GM23338 (cell line): Measurements from ENCODE around the gene SEM1. TPM values are rescaled to one million over a fixed set of nuclear protein-coding genes. Genes with fewer than 3 reads are reported as not detected.
"Not testable (repeated sequence)": the region's sequence is repeated elsewhere in the genome, so short reads cannot be mapped to it uniquely, and the experiment has no call there.

Source experiments
- ATAC-seq: fragments of 200-7000 bp; cut with Tn5 transposase; 3 replicates; pipeline ENCODE4 v1.9.1; 2020
- DNase-seq: peaks from one replicate; pipeline ENCODE4 v3.0.0-alpha.2; 2015; ENCODE audit warnings: low spot score
- H2AFZ ChIP-seq: fragments of 200-600 bp; sonication (generic); 2 replicates; pipeline ENCODE4 v1.8.0; 2016; ENCODE audit warnings: antibody characterized with exemption, mild to moderate bottlenecking, moderate library complexity
- H3F3A ChIP-seq: fragments of 200-600 bp; sonication (generic); replicated peaks from 2 replicates; pipeline ENCODE4 v1.8.0; 2017; ENCODE audit warnings: antibody characterized with exemption, mixed run types, low read depth
- H3K27ac ChIP-seq: fragments of 200-600 bp; sonication (generic); 2 replicates; pipeline ENCODE4 v1.6.1; 2016; ENCODE audit warnings: low read depth
- H3K27me3 ChIP-seq: fragments of 200-600 bp; sonication (generic); 2 replicates; pipeline ENCODE4 v1.8.0; 2016; ENCODE audit warnings: mild to moderate bottlenecking, mixed run types, moderate library complexity; ENCODE audit not compliant: insufficient read depth
- H3K36me3 ChIP-seq: fragments of 200-600 bp; sonication (generic); 2 replicates; pipeline ENCODE4 v1.8.0; 2016; ENCODE audit warnings: mild to moderate bottlenecking; ENCODE audit not compliant: insufficient read depth
- H3K4me1 ChIP-seq: fragments of 200-600 bp; sonication (generic); 2 replicates; pipeline ENCODE4 v1.8.0; 2016; ENCODE audit warnings: mild to moderate bottlenecking, moderate library complexity; ENCODE audit not compliant: insufficient read depth
- H3K4me2 ChIP-seq: fragments of 200-600 bp; sonication (generic); 2 replicates; pipeline ENCODE4 v1.7.1; 2017; ENCODE audit warnings: mixed run types
- H3K4me3 ChIP-seq: fragments of 200-600 bp; sonication (generic); 2 replicates; pipeline ENCODE4 v1.6.1; 2016; ENCODE audit warnings: mixed run types
- H3K79me2 ChIP-seq: fragments of 200-600 bp; sonication (generic); replicated peaks from 2 replicates; pipeline ENCODE4 v1.8.0; 2017; ENCODE audit warnings: mild to moderate bottlenecking; ENCODE audit not compliant: insufficient read depth
- H3K9me2 ChIP-seq: fragments of 200-600 bp; sonication (generic); 2 replicates; pipeline ENCODE4 v1.8.0; 2017; ENCODE audit not compliant: insufficient read depth
- H4K20me1 ChIP-seq: fragments of 200-600 bp; sonication (generic); replicated peaks from 2 replicates; pipeline ENCODE4 v1.8.0; 2017; ENCODE audit warnings: mild to moderate bottlenecking; ENCODE audit not compliant: insufficient read depth
- H3K27ac Mint-ChIP-seq: 2 replicates; pipeline ENCODE4 v1.8.0; 2020; ENCODE audit warnings: inconsistent platforms, mild to moderate bottlenecking, moderate library complexity, mixed read lengths
- H3K27me3 Mint-ChIP-seq: 3 replicates; pipeline ENCODE4 v1.8.0; 2022; ENCODE audit warnings: low read depth, mild to moderate bottlenecking, moderate library complexity, mixed read lengths, inconsistent platforms; ENCODE audit not compliant: insufficient read depth, poor library complexity
- H3K36me3 Mint-ChIP-seq: 3 replicates; pipeline ENCODE4 v1.8.0; 2021; ENCODE audit warnings: low read depth, mild to moderate bottlenecking, inconsistent platforms, moderate library complexity, mixed read lengths
- H3K4me1 Mint-ChIP-seq: 3 replicates; pipeline ENCODE4 v1.8.0; 2020; ENCODE audit warnings: mild to moderate bottlenecking, inconsistent platforms, mixed read lengths
- H3K4me3 Mint-ChIP-seq: 3 replicates; pipeline ENCODE4 v1.8.0; 2021; ENCODE audit warnings: moderate library complexity, mild to moderate bottlenecking, inconsistent platforms, mixed read lengths
- H3K9me3 Mint-ChIP-seq: 3 replicates; pipeline ENCODE4 v1.8.0; 2020; ENCODE audit warnings: moderate library complexity, mild to moderate bottlenecking, inconsistent platforms, mixed read lengths
- EZH2 ChIP-seq: fragments of 200-600 bp; sonication (generic); IDR thresholded peaks from one replicate; pipeline ENCODE4 v1.8.0; 2017; ENCODE audit warnings: antibody characterized with exemption, mild to moderate bottlenecking, low read depth; ENCODE audit not compliant: unreplicated experiment
- JUNB ChIP-seq: IDR thresholded peaks from one replicate; pipeline ENCODE4 v1.6.1; 2016; ENCODE audit warnings: antibody characterized with exemption; ENCODE audit not compliant: unreplicated experiment
- POLR2AphosphoS5 ChIP-seq: IDR thresholded peaks from 2 replicates; pipeline ENCODE4 v1.6.1; 2016; ENCODE audit warnings: antibody characterized with exemption, low read depth
- ZNF462 ChIP-seq: fragments of 250-450 bp; sonication (Bioruptor Pico); IDR thresholded peaks from 2 replicates; pipeline ENCODE4 v1.5.0; 2020; ENCODE audit warnings: mild to moderate bottlenecking, moderate library complexity
- polyA plus RNA-seq: library from polyadenylated mRNA; unstranded; fragments of >200 nt; fragmentation: Nextera tagmentation; extraction: Ambion mirVana; gene quantifications from 2 replicates; pipeline ENCODE4 v1.2.1, GENCODE V29; 2016
- total RNA-seq: library from RNA; depleted of rRNA; stranded (reverse); fragments of >200 nt; shearing (Covaris generic); gene quantifications from 2 replicates; pipeline ENCODE4 v1.2.3, GENCODE V29; 2014

SEM1 gene
- total and polyA plus RNA-seq, 2 experiments from 2014 or later: 71.7 to 1,042 TPM

DNA sequence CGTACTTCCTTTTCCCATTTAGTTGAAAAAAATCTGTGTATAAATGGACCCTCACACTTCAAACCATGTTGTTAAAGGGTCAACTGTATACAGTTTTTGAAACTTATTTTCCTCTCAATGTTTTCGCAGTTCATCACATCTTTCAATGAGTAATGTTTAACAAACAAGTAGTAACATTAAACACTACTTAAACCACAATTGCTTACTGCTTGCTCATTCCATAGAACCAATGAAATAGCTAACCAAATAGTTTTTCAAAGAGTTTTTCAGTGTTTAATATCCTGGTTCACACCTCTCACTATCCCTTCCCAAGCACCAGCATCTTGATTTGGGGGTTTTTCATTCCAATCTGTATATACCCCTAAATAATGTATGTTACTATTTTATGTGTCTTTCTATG, 9.1 kb downstream of the SEM1 start:
- Mint-ChIP-seq H3K9me3 (no peaks in the 10 kb centered on the region), H3K27ac (no peak overlapping the region), H3K27me3 (no peaks in the 10 kb centered on the region), H3K4me1 (no peaks in the 10 kb centered on the region), H3K36me3 (peaks cover 4% of the 10 kb centered on the region; the same call in 2 of the 3 replicates), H3K4me3 (no peak overlapping the region)
- Histone ChIP-seq H3K27me3 (no peaks in the 10 kb centered on the region), H3K4me2 (no peak overlapping the region), H2AFZ (no peak overlapping the region), H3K9me2 (no peaks in the 10 kb centered on the region), H3K4me3 (no peak overlapping the region), H3K27ac (no peak overlapping the region), H3K4me1 (no peaks in the 10 kb centered on the region), H3K79me2 (peaks cover 100% of the 10 kb centered on the region), H3K36me3 (no peaks in the 10 kb centered on the region), H4K20me1 (peaks cover 52% of the 10 kb centered on the region), H3F3A (no peaks in the 10 kb centered on the region)
- TF ChIP-seq JUNB: no peak
- TF ChIP-seq POLR2AphosphoS5: no peak
- no peak for DNase-seq
- no peak for ATAC-seq

GRCh38 chr7:96699219-96699871, 10.3 kb downstream of the SEM1 start:
- Mint-ChIP-seq H3K9me3 (no peaks in the 10 kb centered on the region), H3K4me1 (no peaks in the 10 kb centered on the region), H3K36me3 (peaks cover 4% of the 10 kb centered on the region; the same call in 2 of the 3 replicates), H3K27me3 (no peaks in the 10 kb centered on the region), H3K27ac (no peak overlapping the region), H3K4me3 (no peak overlapping the region)
- Histone ChIP-seq H3K27me3 (no peaks in the 10 kb centered on the region), H3F3A (no peaks in the 10 kb centered on the region), H3K27ac (no peak overlapping the region), H3K4me2 (no peak overlapping the region), H3K4me1 (no peaks in the 10 kb centered on the region), H3K4me3 (no peak overlapping the region), H3K36me3 (no peaks in the 10 kb centered on the region), H2AFZ (no peak overlapping the region), H4K20me1 (peaks cover 40% of the 10 kb centered on the region), H3K9me2 (no peaks in the 10 kb centered on the region), H3K79me2 (peaks cover 100% of the 10 kb centered on the region)
- ATAC-seq: no peak
- no peak for DNase-seq
- no peak for TF ChIP-seq ZNF462 (CRISPR knock-in tag)
- TF ChIP-seq EZH2: no peak

GRCh38 chr7:96698449-96698848, 11.2 kb downstream of the SEM1 start:
- H4K20me1 ChIP-seq: peaks cover 35% of the 10 kb centered on the region
- DNase-seq, ATAC-seq, H3F3A ChIP-seq, H3K36me3 ChIP-seq, H3K4me2 ChIP-seq, H3K27ac Mint-ChIP-seq, H3K4me1 ChIP-seq, H2AFZ ChIP-seq, H3K9me2 ChIP-seq, H3K27me3 ChIP-seq, H3K9me3 Mint-ChIP-seq, H3K4me3 ChIP-seq, H3K4me1 Mint-ChIP-seq, H3K4me3 Mint-ChIP-seq, H3K27ac ChIP-seq, H3K36me3 Mint-ChIP-seq, H3K27me3 Mint-ChIP-seq: not testable (repeated sequence)
- H3K79me2 ChIP-seq: peaks cover 97% of the 10 kb centered on the region
